ENCODE data around the gene OR4D2. TPM values are rescaled to one million over a fixed set of nuclear protein-coding genes. Genes with fewer than 3 reads are reported as not detected.

The OR4D2 gene
- polyA plus RNA-seq, 1 of the 3 experiments (the other 2 are of a cell fraction) = not detected

GRCh38 chr17:58144801-58145200 is 22.0 kb upstream of the OR4D2 start:
- Histone ChIP-seq H3K4me3 (ENCODE audit: low read depth in 2 of 2, low read length in 1 of 2) (no peak overlapping the region), H3K27me3 (ENCODE audit: insufficient read depth) (peaks cover 11% of the 10 kb centered on the region; the same call in 1 of the 2 replicates), H3K9me3 (peaks cover 21% of the 10 kb centered on the region; the same call in 1 of the 2 replicates), H3K4me2 (no peak overlapping the region), H3F3A (replicated peaks; ENCODE audit: insufficient read depth) (no peaks in the 10 kb centered on the region), H3K9me2 (no peaks in the 10 kb centered on the region; the same call in 1 of the 2 replicates), H3K27ac (ENCODE audit: low read depth in 2 of 2, low read length in 1 of 2) (no peak overlapping the region), H3K4me1 (ENCODE audit: control insufficient read depth in 1 of 2, insufficient read depth in 2 of 2, low read depth in 1 of 2, low read length in 1 of 2) (no peaks in the 10 kb centered on the region), H3K79me2 (ENCODE audit: insufficient read depth) (no peaks in the 10 kb centered on the region), H3K36me3 (replicated peaks in 1 of 2; ENCODE audit: control insufficient read depth in 1 of 2, insufficient read depth in 2 of 2, low read length in 1 of 2) (no peaks in the 10 kb centered on the region), H2AFZ (ENCODE audit: low read depth) (no peak overlapping the region), H4K20me1 (ENCODE audit: insufficient read depth) (no peaks in the 10 kb centered on the region), H3K9ac (no peak overlapping the region)
- TF ChIP-seq MXI1 (IDR thresholded peaks at IDR 0.05; ENCODE audit: low read depth, low read length) = no peak
- no peak for TF ChIP-seq JUND (IDR thresholded peaks at IDR 0.05)
- no peak for TF ChIP-seq NRF1 (IDR thresholded peaks at IDR 0.05; ENCODE audit: low read depth, low read length)
- TF ChIP-seq ZBTB33 (IDR thresholded peaks at IDR 0.05; ENCODE audit: borderline replicate concordance, low read depth) = no peak
- TF ChIP-seq CTCF (IDR thresholded peaks at IDR 0.05) = no peak
- no peak for TF ChIP-seq TAF1 (IDR thresholded peaks at IDR 0.05; ENCODE audit: borderline replicate concordance, low read depth, low read length)
- TF ChIP-seq RAD21 (IDR thresholded peaks at IDR 0.05; ENCODE audit: low read length) = no peak
- TF ChIP-seq REST (IDR thresholded peaks at IDR 0.05; ENCODE audit: low read depth, low read length) = no peak
- TF ChIP-seq FOXM1 (IDR thresholded peaks at IDR 0.05; ENCODE audit: low read depth) = no peak
- TF ChIP-seq POLR2AphosphoS5 (IDR thresholded peaks at IDR 0.05; ENCODE audit: low read depth, low read length) = no peak
- no peak for TF ChIP-seq TCF12 (IDR thresholded peaks at IDR 0.05)
- ChIA-PET POLR2A (no interaction called here), CTCF (no interaction called here)
- DNase-seq = no peak
- 0% methylated on average over 1 of the region's 1 CpG for WGBS (ENCODE audit: low lambda C conversion rate)
